Measurements from ENCODE around the gene FMN2. TPM values are rescaled to one million over a fixed set of nuclear protein-coding genes. Genes with fewer than 3 reads are reported as not detected.

Gene FMN2
- total and polyA plus RNA-seq, 2 donors (not counting 1 experiment from before 2014, with no cell fraction given) = 8.0 to 13.7 TPM

GRCh38 chr1:240394353-240394752, 302.7 kb downstream of the FMN2 start:
- no peaks in the 10 kb centered on the region for H3K79me2 ChIP-seq (ENCODE audit: control insufficient read depth, insufficient read depth, low read length)
- H3K27ac ChIP-seq (ENCODE audit: insufficient read depth, low read length) = no peak overlapping the region
- no peak overlapping the region for H3K9ac ChIP-seq (ENCODE audit: insufficient read depth, low read length)
- DNase-seq (ENCODE audit: low read depth in 2 of 2) = no peak
- no peak overlapping the region for H2AFZ ChIP-seq (ENCODE audit: low read length)
- no peaks in the 10 kb centered on the region for H3K9me3 ChIP-seq (ENCODE audit: control insufficient read depth, insufficient read depth, low read depth, low read length)
- TF ChIP-seq CTCF (conservative IDR thresholded peaks at IDR 0.05 in 1 of 2, IDR thresholded peaks at IDR 0.05 in 1 of 2; ENCODE audit: low read depth in 1 of 2, low read length in 2 of 2) (no peak), EZH2 (IDR thresholded peaks at IDR 0.05; ENCODE audit: low read length, missing control alignments) (no peak)
- no peaks in the 10 kb centered on the region for H4K20me1 ChIP-seq (ENCODE audit: control insufficient read depth, extremely low read depth, insufficient read depth, low read length)
- H3K4me3 ChIP-seq (replicated peaks in 1 of 4; ENCODE audit: control extremely low read depth in 1 of 4, insufficient read depth in 1 of 4, low read depth in 3 of 4, low read length in 4 of 4) = no peak overlapping the region
- H3K27me3 ChIP-seq (ENCODE audit: control insufficient read depth, insufficient read depth, low read length) = no peaks in the 10 kb centered on the region
- H3K4me1 ChIP-seq (ENCODE audit: control insufficient read depth, extremely low read depth, insufficient read depth, low read length) = peaks cover 2% of the 10 kb centered on the region
- no peak overlapping the region for H3K4me2 ChIP-seq (ENCODE audit: extremely low read depth, insufficient read depth, low read length)
- H3K36me3 ChIP-seq (ENCODE audit: control insufficient read depth, insufficient read depth, low read length) = no peaks in the 10 kb centered on the region

- Histone ChIP-seq H3K36me3 (ENCODE audit: control insufficient read depth, insufficient read depth, low read length) (no peaks in the 10 kb centered on the region), H3K9me3 (ENCODE audit: control insufficient read depth, insufficient read depth, low read depth, low read length) (no peaks in the 10 kb centered on the region), H3K4me2 (ENCODE audit: extremely low read depth, insufficient read depth, low read length) (no peak overlapping the region), H3K27me3 (ENCODE audit: control insufficient read depth, insufficient read depth, low read length) (no peaks in the 10 kb centered on the region), H3K4me3 (replicated peaks in 1 of 4; ENCODE audit: control extremely low read depth in 1 of 4, insufficient read depth in 1 of 4, low read depth in 3 of 4, low read length in 4 of 4) (no peak overlapping the region), H3K4me1 (ENCODE audit: control insufficient read depth, extremely low read depth, insufficient read depth, low read length) (peaks cover 5% of the 10 kb centered on the region), H3K79me2 (ENCODE audit: control insufficient read depth, insufficient read depth, low read length) (no peaks in the 10 kb centered on the region), H3K9ac (ENCODE audit: insufficient read depth, low read length) (no peak overlapping the region), H2AFZ (ENCODE audit: low read length) (no peak overlapping the region), H4K20me1 (ENCODE audit: control insufficient read depth, extremely low read depth, insufficient read depth, low read length) (no peaks in the 10 kb centered on the region), H3K27ac (ENCODE audit: insufficient read depth, low read length) (no peak overlapping the region)
- TF ChIP-seq CTCF (conservative IDR thresholded peaks at IDR 0.05 in 1 of 2, IDR thresholded peaks at IDR 0.05 in 1 of 2; ENCODE audit: low read depth in 1 of 2, low read length in 2 of 2) (no peak), EZH2 (IDR thresholded peaks at IDR 0.05; ENCODE audit: low read length, missing control alignments) (no peak)
- DNase-seq (ENCODE audit: low read depth in 2 of 2) = no peak
These were observed 303.7 kb downstream of the FMN2 start for GRCh38 chr1:240395336-240395735.

GRCh38 chr1:240399381-240399780, 307.7 kb downstream of the FMN2 start:
- H3K9me3 ChIP-seq (ENCODE audit: control insufficient read depth, insufficient read depth, low read depth, low read length) = no peaks in the 10 kb centered on the region
- no peak overlapping the region for H3K4me3 ChIP-seq (replicated peaks in 1 of 4; ENCODE audit: control extremely low read depth in 1 of 4, insufficient read depth in 1 of 4, low read depth in 3 of 4, low read length in 4 of 4)
- H3K4me1 ChIP-seq (ENCODE audit: control insufficient read depth, extremely low read depth, insufficient read depth, low read length) = peaks cover 5% of the 10 kb centered on the region
- H3K27me3 ChIP-seq (ENCODE audit: control insufficient read depth, insufficient read depth, low read length) = no peaks in the 10 kb centered on the region
- TF ChIP-seq EZH2 (IDR thresholded peaks at IDR 0.05; ENCODE audit: low read length, missing control alignments) = no peak
- TF ChIP-seq CTCF (conservative IDR thresholded peaks at IDR 0.05 in 1 of 2, IDR thresholded peaks at IDR 0.05 in 1 of 2; ENCODE audit: low read depth in 1 of 2, low read length in 2 of 2) = no peak
- H3K79me2 ChIP-seq (ENCODE audit: control insufficient read depth, insufficient read depth, low read length) = no peaks in the 10 kb centered on the region
- peak; percentile 75 to 99 for DNase-seq (ENCODE audit: low read depth in 2 of 2)
- no peak overlapping the region for H3K4me2 ChIP-seq (ENCODE audit: extremely low read depth, insufficient read depth, low read length)
- H3K27ac ChIP-seq (ENCODE audit: insufficient read depth, low read length) = no peak overlapping the region
- H4K20me1 ChIP-seq (ENCODE audit: control insufficient read depth, extremely low read depth, insufficient read depth, low read length) = no peaks in the 10 kb centered on the region
- H3K36me3 ChIP-seq (ENCODE audit: control insufficient read depth, insufficient read depth, low read length) = no peaks in the 10 kb centered on the region
- H3K9ac ChIP-seq (ENCODE audit: insufficient read depth, low read length) = no peak overlapping the region
- no peak overlapping the region for H2AFZ ChIP-seq (ENCODE audit: low read length)
